ENCODE results near the gene DOCK3. TPM values are rescaled to one million over a fixed set of nuclear protein-coding genes. Genes with fewer than 3 reads are reported as not detected.

Gene DOCK3
- total RNA-seq, 1 experiment from 2014 or later: 0.14 TPM

GRCh38 chr3:50978991-50979667, 304.4 kb downstream of the DOCK3 start:
- intact Hi-C loops (cut with micrococcal nuclease): loop anchor here (10.0 kb wide), 1 partner anchor 126 kb away; no protein-coding TSS in a partner anchor
- Mint-ChIP-seq H3K4me1 (ENCODE audit: insufficient read depth, unreplicated experiment) (no peaks in the 10 kb centered on the region), H3K27me3 (ENCODE audit: insufficient read depth, unreplicated experiment) (peaks cover 26% of the 10 kb centered on the region), H3K9me3 (ENCODE audit: unreplicated experiment) (no peaks in the 10 kb centered on the region), H3K4me3 (ENCODE audit: unreplicated experiment) (no peak overlapping the region), H3K27ac (ENCODE audit: low read depth, unreplicated experiment) (no peak overlapping the region), H3K36me3 (ENCODE audit: insufficient read depth, unreplicated experiment) (no peaks in the 10 kb centered on the region)
- ChIA-PET CTCF (interaction anchor here (0.6 to 1.3 kb wide), 2 partner anchors 392 to 403 kb away, joined by 3 to 6 read pairs; no protein-coding TSS in a partner anchor), POLR2A (interaction anchor here (0.6 kb wide), 1 partner anchor 62 kb away, joined by 3 read pairs; no protein-coding TSS in a partner anchor)
- BruUV-seq (replicated peaks): no TSS peak
- DNase-seq (ENCODE audit: unreplicated experiment): no peak
- TF ChIP-seq, protein P1, sequence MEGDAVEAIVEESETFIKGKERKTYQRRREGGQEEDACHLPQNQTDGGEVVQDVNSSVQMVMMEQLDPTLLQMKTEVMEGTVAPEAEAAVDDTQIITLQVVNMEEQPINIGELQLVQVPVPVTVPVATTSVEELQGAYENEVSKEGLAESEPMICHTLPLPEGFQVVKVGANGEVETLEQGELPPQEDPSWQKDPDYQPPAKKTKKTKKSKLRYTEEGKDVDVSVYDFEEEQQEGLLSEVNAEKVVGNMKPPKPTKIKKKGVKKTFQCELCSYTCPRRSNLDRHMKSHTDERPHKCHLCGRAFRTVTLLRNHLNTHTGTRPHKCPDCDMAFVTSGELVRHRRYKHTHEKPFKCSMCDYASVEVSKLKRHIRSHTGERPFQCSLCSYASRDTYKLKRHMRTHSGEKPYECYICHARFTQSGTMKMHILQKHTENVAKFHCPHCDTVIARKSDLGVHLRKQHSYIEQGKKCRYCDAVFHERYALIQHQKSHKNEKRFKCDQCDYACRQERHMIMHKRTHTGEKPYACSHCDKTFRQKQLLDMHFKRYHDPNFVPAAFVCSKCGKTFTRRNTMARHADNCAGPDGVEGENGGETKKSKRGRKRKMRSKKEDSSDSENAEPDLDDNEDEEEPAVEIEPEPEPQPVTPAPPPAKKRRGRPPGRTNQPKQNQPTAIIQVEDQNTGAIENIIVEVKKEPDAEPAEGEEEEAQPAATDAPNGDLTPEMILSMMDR (IDR thresholded peaks at IDR 0.05; ENCODE audit: unreplicated experiment): no peak

GRCh38 chr3:50982540-50983325, 308.0 kb downstream of the DOCK3 start:
- TF ChIP-seq, protein P1 (IDR thresholded peaks at IDR 0.05; ENCODE audit: unreplicated experiment): no peak
- H3K4me1 Mint-ChIP-seq (ENCODE audit: insufficient read depth, unreplicated experiment): no peaks in the 10 kb centered on the region
- CTCF ChIA-PET: interaction anchor here (0.5 to 2.3 kb wide), 3 partner anchors 10 to 456 kb away, joined by 3 to 7 read pairs (median 3); no protein-coding TSS in a partner anchor
- H3K9me3 Mint-ChIP-seq (ENCODE audit: unreplicated experiment): no peaks in the 10 kb centered on the region
- no peak overlapping the region for H3K27ac Mint-ChIP-seq (ENCODE audit: low read depth, unreplicated experiment)
- intact Hi-C loops (cut with micrococcal nuclease): no loop called here
- no peak for DNase-seq (ENCODE audit: unreplicated experiment)
- BruUV-seq (replicated peaks): no TSS peak
- peaks cover 26% of the 10 kb centered on the region for H3K27me3 Mint-ChIP-seq (ENCODE audit: insufficient read depth, unreplicated experiment)
- POLR2A ChIA-PET: no interaction called here
- no peak overlapping the region for H3K4me3 Mint-ChIP-seq (ENCODE audit: unreplicated experiment)
- H3K36me3 Mint-ChIP-seq (ENCODE audit: insufficient read depth, unreplicated experiment): no peaks in the 10 kb centered on the region

DNA sequence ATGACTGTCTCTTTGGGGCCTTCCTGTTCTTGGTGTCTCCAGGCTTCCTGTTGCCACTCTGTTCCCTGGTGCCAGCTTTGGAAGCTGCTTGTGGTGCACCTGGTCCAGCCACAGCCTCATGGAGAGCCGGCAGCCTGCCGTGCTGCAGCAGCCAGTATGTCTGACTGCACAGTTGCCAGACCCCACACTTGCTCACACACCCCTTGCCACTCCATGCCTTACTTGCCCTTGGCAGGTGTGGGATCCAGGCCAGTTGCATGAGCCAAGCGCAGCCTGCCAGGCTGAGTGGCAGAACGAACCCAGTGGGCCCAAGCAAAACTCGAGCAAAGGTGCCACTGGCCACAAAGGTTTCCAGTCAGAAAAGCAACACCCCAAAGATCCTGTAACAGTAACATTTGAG, 309.2 kb downstream of the DOCK3 start:
- no peak overlapping the region for H3K27ac Mint-ChIP-seq (ENCODE audit: low read depth, unreplicated experiment)
- intact Hi-C loops (cut with micrococcal nuclease): no loop called here
- POLR2A ChIA-PET: no interaction called here
- CTCF ChIA-PET: interaction anchor here (1.2 kb wide), 1 partner anchor 12 kb away, joined by 6 read pairs; no protein-coding TSS in a partner anchor
- DNase-seq (ENCODE audit: unreplicated experiment): no peak
- H3K27me3 Mint-ChIP-seq (ENCODE audit: insufficient read depth, unreplicated experiment): peaks cover 25% of the 10 kb centered on the region
- BruUV-seq (replicated peaks): no TSS peak
- H3K4me3 Mint-ChIP-seq (ENCODE audit: unreplicated experiment): no peak overlapping the region
- no peaks in the 10 kb centered on the region for H3K4me1 Mint-ChIP-seq (ENCODE audit: insufficient read depth, unreplicated experiment)
- TF ChIP-seq, protein P1 (IDR thresholded peaks at IDR 0.05; ENCODE audit: unreplicated experiment): no peak
- H3K36me3 Mint-ChIP-seq (ENCODE audit: insufficient read depth, unreplicated experiment): no peaks in the 10 kb centered on the region
- no peaks in the 10 kb centered on the region for H3K9me3 Mint-ChIP-seq (ENCODE audit: unreplicated experiment)

GRCh38 chr3:50985893-50986292, 311.2 kb downstream of the DOCK3 start:
- Mint-ChIP-seq H3K36me3 (ENCODE audit: insufficient read depth, unreplicated experiment) (no peaks in the 10 kb centered on the region), H3K27me3 (ENCODE audit: insufficient read depth, unreplicated experiment) (peaks cover 5% of the 10 kb centered on the region), H3K4me3 (ENCODE audit: unreplicated experiment) (no peak overlapping the region), H3K27ac (ENCODE audit: low read depth, unreplicated experiment) (no peak overlapping the region), H3K9me3 (ENCODE audit: unreplicated experiment) (peaks cover 1% of the 10 kb centered on the region), H3K4me1 (ENCODE audit: insufficient read depth, unreplicated experiment) (no peaks in the 10 kb centered on the region)
- POLR2A ChIA-PET: no interaction called here
- BruUV-seq (replicated peaks): no TSS peak
- TF ChIP-seq, protein P1 (IDR thresholded peaks at IDR 0.05; ENCODE audit: unreplicated experiment): no peak
- intact Hi-C loops (cut with micrococcal nuclease): no loop called here
- CTCF ChIA-PET: interaction anchor here (0.6 kb wide), 1 partner anchor 162 kb away, joined by 3 read pairs; no protein-coding TSS in a partner anchor
- DNase-seq (ENCODE audit: unreplicated experiment): no peak
